Keratinocyte (primary cell): ENCODE data around the gene GJD3. TPM values are rescaled to one million over a fixed set of nuclear protein-coding genes. Genes with fewer than 3 reads are reported as not detected.

ENCODE experiments used
- DNase-seq: peaks from one replicate; pipeline ENCODE4 v3.0.0-alpha.2; 2011; ENCODE audit warnings: low read depth, missing footprints, low spot score
- FAIRE-seq: peaks from 2 replicates; lab custom pipeline; 2011; peaks lifted over from hg19 to GRCh38; lab: Jason Lieb, UNC
- H2AFZ ChIP-seq: 2 replicates; pipeline ENCODE4 v1.6.0; 2012; ENCODE audit warnings: low read length, control low read depth, inconsistent platforms; ENCODE audit not compliant: control insufficient read depth
- H3K27ac ChIP-seq: 2 replicates; pipeline ENCODE4 v1.5.1; 2011; ENCODE audit warnings: low read length; ENCODE audit not compliant: control insufficient read depth, insufficient read depth
- H3K27me3 ChIP-seq: 3 replicates; pipeline ENCODE4 v1.6.0; 2011; ENCODE audit warnings: low read length; ENCODE audit not compliant: control insufficient read depth, insufficient read depth; ENCODE audit errors: extremely low read depth
- H3K36me3 ChIP-seq, 2 experiments: 2 replicates in 1 of 2; 3 replicates in 1 of 2; pipeline ENCODE4 v1.5.1; 2011; ENCODE audit warnings: low read length in 2 of 2, mild to moderate bottlenecking in 1 of 2; ENCODE audit not compliant: control insufficient read depth in 2 of 2, insufficient read depth in 2 of 2; ENCODE audit errors: extremely low read depth in 1 of 2
- H3K4me1 ChIP-seq: 3 replicates; pipeline ENCODE4 v1.5.1; 2011; ENCODE audit warnings: low read length; ENCODE audit not compliant: control insufficient read depth, insufficient read depth; ENCODE audit errors: extremely low read depth
- H3K4me2 ChIP-seq: 3 replicates; pipeline ENCODE4 v1.6.0; 2011; ENCODE audit warnings: low read depth, low read length; ENCODE audit not compliant: control insufficient read depth, insufficient read depth; ENCODE audit errors: extremely low read depth
- H3K4me3 ChIP-seq, 3 experiments: fragments of 200-600 bp in 1 of 3; sonication (generic) in 1 of 3; 2 replicates in 2 of 3; 3 replicates in 1 of 3; pipeline ENCODE4 v1.5.1; 2011 to 2016; ENCODE audit warnings: low read length in 3 of 3, mild to moderate bottlenecking in 3 of 3, control low read depth in 2 of 3, inconsistent platforms in 1 of 3, low read depth in 1 of 3, mixed read lengths in 1 of 3, mixed run types in 1 of 3, moderate library complexity in 1 of 3; ENCODE audit not compliant: control insufficient read depth in 2 of 3, insufficient read depth in 2 of 3; ENCODE audit errors: extremely low read depth in 1 of 3
- H3K79me2 ChIP-seq: 2 replicates; pipeline ENCODE4 v1.6.0; 2012; ENCODE audit warnings: low read length; ENCODE audit not compliant: control insufficient read depth, insufficient read depth
- H3K9ac ChIP-seq: 3 replicates; pipeline ENCODE4 v1.6.0; 2011; ENCODE audit warnings: low read length; ENCODE audit not compliant: control insufficient read depth, insufficient read depth; ENCODE audit errors: extremely low read depth
- H3K9me1 ChIP-seq: 3 replicates; pipeline ENCODE4 v1.6.0; 2011; ENCODE audit warnings: low read length; ENCODE audit not compliant: control insufficient read depth, insufficient read depth; ENCODE audit errors: extremely low read depth
- H3K9me3 ChIP-seq: 2 replicates; pipeline ENCODE4 v1.5.1; 2012; ENCODE audit warnings: low read depth, low read length; ENCODE audit not compliant: control insufficient read depth
- H4K20me1 ChIP-seq: 3 replicates; pipeline ENCODE4 v1.6.0; 2011; ENCODE audit warnings: low read length; ENCODE audit not compliant: control insufficient read depth, insufficient read depth; ENCODE audit errors: extremely low read depth
- EZH2 ChIP-seq: IDR thresholded peaks from one replicate; pipeline ENCODE4 v1.6.1; 2012; ENCODE audit warnings: inconsistent platforms, mild to moderate bottlenecking, low read length, moderate library complexity
- dilution Hi-C: fragments of 300-500 bp; cut with MboI; formaldehyde crosslinking; loops from one replicate; pipeline ENCODE4 v1.7.0; 2020; ENCODE audit warnings: low sequenced_read_pairs; ENCODE audit not compliant: extremely low pct_ligation_motif_present
- polyA plus RNA-seq, 5 experiments: library from polyadenylated mRNA; depleted of rRNA in 3 of 5; stranded (reverse) in 3 of 5; stranded (forward) in 1 of 5; unstranded in 1 of 5; fragments of >200 nt; gene quantifications; 1 replicate in 1 of 5; 2 replicates in 3 of 5; 3 replicates in 1 of 5; pipeline versions ENCODE4 v1.2.1 to v1.2.3, GENCODE V29; 2011 to 2012; ENCODE audit warnings: missing spikeins in 2 of 5, low read depth in 1 of 5, low replicate concordance in 1 of 5
- TF ChIP-seq, protein P1 (sequence below), 3 experiments: IDR thresholded peaks in 1 of 3; conservative IDR thresholded peaks in 1 of 3; optimal IDR thresholded peaks in 1 of 3; 2 replicates in 2 of 3; 3 replicates in 1 of 3; pipeline versions ENCODE3 to v1.5.1; 2011; ENCODE audit warnings: low read length in 3 of 3, mild to moderate bottlenecking in 3 of 3, moderate library complexity in 2 of 3, control low read depth in 1 of 3, inconsistent platforms in 1 of 3; ENCODE audit not compliant: insufficient read depth in 2 of 3; ENCODE audit errors: extremely low read depth in 1 of 3

The GJD3 gene
- polyA plus RNA-seq, 1 donor (not counting 4 experiments of a cell fraction or from before 2014, with no cell fraction given), result not detected

DNA sequence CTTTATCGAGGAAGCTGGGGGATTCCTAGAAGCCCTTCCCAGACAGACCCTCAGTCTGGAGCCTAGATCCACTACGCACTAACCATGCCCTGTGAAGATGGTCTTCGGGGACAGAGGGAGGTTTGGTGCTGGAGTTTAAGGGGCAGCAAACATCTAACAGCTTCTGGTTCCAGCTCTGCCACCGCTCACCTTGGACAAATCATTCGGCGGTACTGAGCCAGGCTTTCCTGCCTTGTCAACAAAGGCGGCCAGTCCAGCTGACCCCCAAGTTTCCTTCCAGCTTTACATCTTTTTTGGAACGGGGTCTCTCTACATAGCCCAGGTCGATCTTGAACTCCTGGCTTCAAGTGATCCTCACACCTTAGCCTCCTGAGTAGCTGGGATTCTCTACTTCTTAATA, 369 bp upstream of the GJD3 start:
- Histone ChIP-seq H3K4me2 (no peak overlapping the region), H3K9ac (no peak overlapping the region), H3K27ac (no peak overlapping the region), H3K27me3 (no peaks in the 10 kb centered on the region), H3K79me2 (no peaks in the 10 kb centered on the region), H2AFZ (no peak overlapping the region), H3K9me1 (no peaks in the 10 kb centered on the region), H3K4me3 (no peak overlapping the region), H3K36me3 (no peaks in the 10 kb centered on the region), H4K20me1 (no peaks in the 10 kb centered on the region), H3K4me1 (no peaks in the 10 kb centered on the region), H3K9me3 (no peaks in the 10 kb centered on the region)
- DNase-seq (no peak), FAIRE-seq (no peak)
- TF ChIP-seq, protein P1, sequence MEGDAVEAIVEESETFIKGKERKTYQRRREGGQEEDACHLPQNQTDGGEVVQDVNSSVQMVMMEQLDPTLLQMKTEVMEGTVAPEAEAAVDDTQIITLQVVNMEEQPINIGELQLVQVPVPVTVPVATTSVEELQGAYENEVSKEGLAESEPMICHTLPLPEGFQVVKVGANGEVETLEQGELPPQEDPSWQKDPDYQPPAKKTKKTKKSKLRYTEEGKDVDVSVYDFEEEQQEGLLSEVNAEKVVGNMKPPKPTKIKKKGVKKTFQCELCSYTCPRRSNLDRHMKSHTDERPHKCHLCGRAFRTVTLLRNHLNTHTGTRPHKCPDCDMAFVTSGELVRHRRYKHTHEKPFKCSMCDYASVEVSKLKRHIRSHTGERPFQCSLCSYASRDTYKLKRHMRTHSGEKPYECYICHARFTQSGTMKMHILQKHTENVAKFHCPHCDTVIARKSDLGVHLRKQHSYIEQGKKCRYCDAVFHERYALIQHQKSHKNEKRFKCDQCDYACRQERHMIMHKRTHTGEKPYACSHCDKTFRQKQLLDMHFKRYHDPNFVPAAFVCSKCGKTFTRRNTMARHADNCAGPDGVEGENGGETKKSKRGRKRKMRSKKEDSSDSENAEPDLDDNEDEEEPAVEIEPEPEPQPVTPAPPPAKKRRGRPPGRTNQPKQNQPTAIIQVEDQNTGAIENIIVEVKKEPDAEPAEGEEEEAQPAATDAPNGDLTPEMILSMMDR (optimal IDR thresholded peaks at IDR 0.05 in 1 of 3, IDR thresholded peaks at IDR 0.05 in 1 of 3, conservative IDR thresholded peaks at IDR 0.05 in 1 of 3; ENCODE audit: extremely low read depth in 1 of 3, insufficient read depth in 2 of 3, low read length in 3 of 3), result no peak
- no peak for TF ChIP-seq EZH2
- dilution Hi-C loops, result loop anchor here (5.0 kb wide), 1 partner anchor 63 kb away; no protein-coding TSS in a partner anchor

DNA sequence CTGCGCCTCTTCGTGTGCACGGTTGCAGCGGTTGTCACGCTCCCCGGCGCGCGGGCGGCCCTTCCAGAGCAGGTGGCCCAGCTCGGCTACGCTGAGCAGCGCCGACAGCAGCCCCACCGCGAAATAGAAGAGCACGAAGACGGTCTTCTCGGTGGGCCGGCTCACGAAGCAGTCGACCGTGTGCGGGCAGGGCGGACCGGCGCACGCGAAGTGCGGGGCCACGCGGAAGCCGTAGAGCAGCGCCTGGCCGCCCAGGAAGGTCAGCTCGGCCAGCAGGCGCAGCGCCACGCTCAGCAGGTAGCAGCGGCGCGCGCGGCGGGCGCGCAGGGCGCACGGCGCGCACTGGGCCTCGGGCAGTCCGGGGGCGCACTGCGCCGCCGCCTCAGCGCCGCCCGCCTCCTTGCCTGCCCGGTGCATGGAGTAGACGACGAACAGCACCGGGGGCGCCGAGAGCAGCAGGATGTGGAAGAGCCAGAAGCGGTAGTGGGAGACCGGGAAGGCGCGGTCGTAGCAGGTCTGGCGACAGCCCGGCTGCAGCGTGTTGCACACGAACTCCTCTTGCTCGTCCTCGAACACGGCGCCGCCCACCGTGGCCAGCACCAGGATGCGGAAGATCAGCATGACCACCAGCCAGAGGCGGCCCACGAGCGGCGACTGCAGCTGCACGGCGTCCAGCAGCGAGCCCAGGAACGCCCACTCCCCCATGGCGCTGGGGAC, 1.3 kb downstream of the GJD3 start:
- Histone ChIP-seq H3K9me1 (no peaks in the 10 kb centered on the region), H3K27me3 (no peaks in the 10 kb centered on the region), H3K4me1 (peaks cover 3% of the 10 kb centered on the region), H3K4me2 (peak overlapping the region; percentile 83), H3K27ac (no peak overlapping the region), H3K4me3 (peak overlapping the region; percentile 45 to 55 (median 49)), H3K9ac (peak overlapping the region; percentile 22), H2AFZ (peak overlapping the region; percentile 62), H3K9me3 (no peaks in the 10 kb centered on the region), H3K79me2 (no peaks in the 10 kb centered on the region), H4K20me1 (no peaks in the 10 kb centered on the region), H3K36me3 (no peaks in the 10 kb centered on the region)
- FAIRE-seq, result no peak
- DNase-seq, result no peak
- dilution Hi-C loops, result loop anchor here (5.0 kb wide), 1 partner anchor 61 kb away; no protein-coding TSS in a partner anchor
- TF ChIP-seq, protein P1 (optimal IDR thresholded peaks at IDR 0.05 in 1 of 3, IDR thresholded peaks at IDR 0.05 in 1 of 3, conservative IDR thresholded peaks at IDR 0.05 in 1 of 3; ENCODE audit: extremely low read depth in 1 of 3, insufficient read depth in 2 of 3, low read length in 3 of 3), result no peak
- no peak for TF ChIP-seq EZH2
